Head of caudate nucleus (tissue), 42 donors: Measurements from ENCODE around the gene PCNX1.
"Not testable (repeated sequence)": the region's sequence is repeated elsewhere in the genome, so short reads cannot be mapped to it uniquely, and the experiment has no call there.

ENCODE experiments used
- DNase-seq, 42 donors: peaks; one replicate each; pipeline versions ENCODE4 v3.0.0 to v3.0.0-alpha.2; 2020 to 2021; ENCODE audit warnings: mixed read lengths in 7 of 42
- intact Hi-C: fragments of 100-400 bp; cut with DNase I; formaldehyde crosslinking; loops from one replicate; pipeline ENCODE4 v1.15.0; 2022

The PCNX1 gene

GRCh38 chr14:70907176-70907995 is at the start of gene PCNX1:
PCNX1 (plus strand) TSS chr14:70907459; CDS start chr14:70907851, 392 bp downstream.
- DNase-seq = peak; percentile 61 to 95 (median 90)
- intact Hi-C loops = loop anchor here (5.0 kb wide), 2 partner anchors 65 to 85 kb away; no protein-coding TSS in a partner anchor

- no peak for DNase-seq
- intact Hi-C loops = no loop called here
These were observed 49.8 kb upstream of the PCNX1 start for GRCh38 chr14:70857496-70857890.

GRCh38 chr14:70858641-70859040 is 48.6 kb upstream of the PCNX1 start:
- no peak for DNase-seq
- intact Hi-C loops = no loop called here

- intact Hi-C loops, DNase-seq: not testable (repeated sequence)
These were observed 40.3 kb upstream of the PCNX1 start for GRCh38 chr14:70866992-70867391.

GRCh38 chr14:70871001-70871400 is 36.3 kb upstream of the PCNX1 start:
- DNase-seq = no peak
- intact Hi-C loops = no loop called here

GRCh38 chr14:70871863-70872677 is 35.2 kb upstream of the PCNX1 start:
- intact Hi-C loops = no loop called here
- no peak for DNase-seq

- no peak for DNase-seq
- intact Hi-C loops = no loop called here
These were observed 34.6 kb upstream of the PCNX1 start for GRCh38 chr14:70872678-70873020.

GRCh38 chr14:70873627-70874026 is 33.6 kb upstream of the PCNX1 start:
- intact Hi-C loops = no loop called here
- no peak for DNase-seq

- intact Hi-C loops, DNase-seq: not testable (repeated sequence)
These were observed 31.3 kb upstream of the PCNX1 start for GRCh38 chr14:70875811-70876460.

GRCh38 chr14:70879448-70879847 is 27.8 kb upstream of the PCNX1 start:
- intact Hi-C loops = no loop called here
- DNase-seq = no peak

GRCh38 chr14:70880888-70881287 is 26.4 kb upstream of the PCNX1 start:
- DNase-seq, intact Hi-C loops: not testable (repeated sequence)

- intact Hi-C loops = no loop called here
- DNase-seq = no peak
These were observed 25.6 kb upstream of the PCNX1 start for GRCh38 chr14:70881549-70882177.

- intact Hi-C loops = no loop called here
- peak in 4 of 42 donors; percentile 6 to 41 (median 18) for DNase-seq
These were observed 24.3 kb upstream of the PCNX1 start for GRCh38 chr14:70882776-70883492.

- no peak for DNase-seq
These were observed 22.5 kb upstream of the PCNX1 start for GRCh38 chr14:70884595-70885342.

GRCh38 chr14:70885343-70886022 is 21.8 kb upstream of the PCNX1 start:
- intact Hi-C loops = no loop called here
- DNase-seq = no peak

More at GRCh38 chr14:70884595-70885342, 22.5 kb upstream of the PCNX1 start:
- intact Hi-C loops = no loop called here

GRCh38 chr14:70886421-70887206 is 20.6 kb upstream of the PCNX1 start:
- peak in 21 of 42 donors; percentile 9 to 50 (median 22) for DNase-seq
- intact Hi-C loops = no loop called here
